HL-60 (cell line): ENCODE data around the gene CALB2.

Experiments used
- DNase-seq, 2 experiments: peaks; one replicate each; pipeline ENCODE4 v3.0.0-alpha.2; 2010 to 2020; ENCODE audit warnings: low read depth in 1 of 2, low spot score in 1 of 2
- H3K27ac ChIP-seq: fragments of 250-450 bp; sonication (Bioruptor Pico); replicated peaks from 2 replicates; pipeline ENCODE4 v1.5.1; 2020; ENCODE audit warnings: mild to moderate bottlenecking, moderate library complexity
- H3K27me3 ChIP-seq: fragments of 250-450 bp; sonication (Bioruptor Pico); 2 replicates; pipeline ENCODE4 v1.5.1; 2021; ENCODE audit warnings: mild to moderate bottlenecking, moderate library complexity; ENCODE audit not compliant: insufficient read depth, poor library complexity, severe bottlenecking
- H3K4me3 ChIP-seq: replicated peaks from 2 replicates; pipeline ENCODE4 v1.5.1; 2011; ENCODE audit warnings: mild to moderate bottlenecking, control low read depth, low read length; ENCODE audit not compliant: insufficient read depth
- GABPA ChIP-seq: IDR thresholded peaks from 2 replicates; pipeline ENCODE4 v1.6.1; 2012; ENCODE audit warnings: low read depth
- POLR2AphosphoS5 ChIP-seq: IDR thresholded peaks from 2 replicates; pipeline ENCODE4 v1.6.1; 2012; ENCODE audit warnings: low read depth
- SPI1 ChIP-seq: IDR thresholded peaks from 2 replicates; pipeline ENCODE4 v1.6.1; 2012; ENCODE audit warnings: low read depth, mild to moderate bottlenecking, borderline replicate concordance
- TF ChIP-seq, protein P1 (sequence below): IDR thresholded peaks from one replicate; pipeline ENCODE4 v1.5.1; 2011; ENCODE audit warnings: low read length, control low read depth, inconsistent platforms; ENCODE audit not compliant: insufficient read depth
- TF ChIP-seq, protein P2 (sequence below): IDR thresholded peaks from 2 replicates; pipeline ENCODE4 v1.6.1; 2012; ENCODE audit warnings: low read depth; ENCODE audit not compliant: insufficient replicate concordance

Gene CALB2

DNA sequence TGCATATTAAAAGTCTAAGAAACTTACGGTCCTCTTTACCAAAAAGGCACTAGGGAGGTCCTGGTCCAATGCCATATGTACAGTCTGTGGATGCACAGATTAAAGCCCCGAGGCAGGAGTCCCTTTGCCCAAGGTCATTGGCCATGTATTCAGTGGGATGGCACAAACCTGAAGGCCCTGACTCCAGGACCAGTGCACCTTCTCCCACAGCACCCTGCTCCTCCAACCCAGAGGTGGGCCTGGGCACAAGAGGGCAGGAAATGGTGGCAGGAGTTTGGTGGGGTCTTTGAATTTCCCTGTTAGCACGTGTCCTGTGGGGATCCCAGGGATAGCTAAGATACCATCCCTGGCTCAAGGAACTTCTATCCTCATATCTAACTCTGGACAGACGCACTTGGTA, 54.8 kb downstream of the CALB2 start:
- Histone ChIP-seq H3K27me3 (peaks cover 4% of the 10 kb centered on the region), H3K4me3 (no peak overlapping the region), H3K27ac (no peak overlapping the region)
- DNase-seq: no peak
- TF ChIP-seq, protein P1, sequence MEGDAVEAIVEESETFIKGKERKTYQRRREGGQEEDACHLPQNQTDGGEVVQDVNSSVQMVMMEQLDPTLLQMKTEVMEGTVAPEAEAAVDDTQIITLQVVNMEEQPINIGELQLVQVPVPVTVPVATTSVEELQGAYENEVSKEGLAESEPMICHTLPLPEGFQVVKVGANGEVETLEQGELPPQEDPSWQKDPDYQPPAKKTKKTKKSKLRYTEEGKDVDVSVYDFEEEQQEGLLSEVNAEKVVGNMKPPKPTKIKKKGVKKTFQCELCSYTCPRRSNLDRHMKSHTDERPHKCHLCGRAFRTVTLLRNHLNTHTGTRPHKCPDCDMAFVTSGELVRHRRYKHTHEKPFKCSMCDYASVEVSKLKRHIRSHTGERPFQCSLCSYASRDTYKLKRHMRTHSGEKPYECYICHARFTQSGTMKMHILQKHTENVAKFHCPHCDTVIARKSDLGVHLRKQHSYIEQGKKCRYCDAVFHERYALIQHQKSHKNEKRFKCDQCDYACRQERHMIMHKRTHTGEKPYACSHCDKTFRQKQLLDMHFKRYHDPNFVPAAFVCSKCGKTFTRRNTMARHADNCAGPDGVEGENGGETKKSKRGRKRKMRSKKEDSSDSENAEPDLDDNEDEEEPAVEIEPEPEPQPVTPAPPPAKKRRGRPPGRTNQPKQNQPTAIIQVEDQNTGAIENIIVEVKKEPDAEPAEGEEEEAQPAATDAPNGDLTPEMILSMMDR: no peak
- no peak for TF ChIP-seq GABPA

DNA sequence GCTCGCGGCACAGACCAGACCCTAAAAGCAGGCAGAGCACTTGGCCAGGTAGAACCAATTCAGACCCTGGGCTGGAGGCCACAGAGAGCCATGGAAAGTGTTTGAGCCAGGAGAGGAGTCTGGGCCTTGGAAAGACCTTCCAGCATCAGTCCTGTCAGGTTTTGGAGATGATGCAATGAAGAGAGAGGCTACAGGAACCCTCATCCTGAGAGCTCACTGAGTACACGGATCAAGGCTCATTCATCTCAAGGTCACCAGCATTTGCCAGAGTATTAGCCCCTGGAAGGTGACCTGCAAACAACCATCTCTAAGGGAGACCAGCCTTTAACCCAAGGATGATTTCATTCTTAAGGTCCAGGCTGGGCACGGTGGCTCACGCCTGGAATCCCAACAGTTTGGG, 55.5 kb downstream of the CALB2 start:
- Histone ChIP-seq H3K27me3 (peaks cover 4% of the 10 kb centered on the region), H3K4me3 (no peak overlapping the region), H3K27ac (no peak overlapping the region)
- TF ChIP-seq GABPA (no peak), POLR2AphosphoS5 (no peak), SPI1 (no peak)
- TF ChIP-seq, protein P2, sequence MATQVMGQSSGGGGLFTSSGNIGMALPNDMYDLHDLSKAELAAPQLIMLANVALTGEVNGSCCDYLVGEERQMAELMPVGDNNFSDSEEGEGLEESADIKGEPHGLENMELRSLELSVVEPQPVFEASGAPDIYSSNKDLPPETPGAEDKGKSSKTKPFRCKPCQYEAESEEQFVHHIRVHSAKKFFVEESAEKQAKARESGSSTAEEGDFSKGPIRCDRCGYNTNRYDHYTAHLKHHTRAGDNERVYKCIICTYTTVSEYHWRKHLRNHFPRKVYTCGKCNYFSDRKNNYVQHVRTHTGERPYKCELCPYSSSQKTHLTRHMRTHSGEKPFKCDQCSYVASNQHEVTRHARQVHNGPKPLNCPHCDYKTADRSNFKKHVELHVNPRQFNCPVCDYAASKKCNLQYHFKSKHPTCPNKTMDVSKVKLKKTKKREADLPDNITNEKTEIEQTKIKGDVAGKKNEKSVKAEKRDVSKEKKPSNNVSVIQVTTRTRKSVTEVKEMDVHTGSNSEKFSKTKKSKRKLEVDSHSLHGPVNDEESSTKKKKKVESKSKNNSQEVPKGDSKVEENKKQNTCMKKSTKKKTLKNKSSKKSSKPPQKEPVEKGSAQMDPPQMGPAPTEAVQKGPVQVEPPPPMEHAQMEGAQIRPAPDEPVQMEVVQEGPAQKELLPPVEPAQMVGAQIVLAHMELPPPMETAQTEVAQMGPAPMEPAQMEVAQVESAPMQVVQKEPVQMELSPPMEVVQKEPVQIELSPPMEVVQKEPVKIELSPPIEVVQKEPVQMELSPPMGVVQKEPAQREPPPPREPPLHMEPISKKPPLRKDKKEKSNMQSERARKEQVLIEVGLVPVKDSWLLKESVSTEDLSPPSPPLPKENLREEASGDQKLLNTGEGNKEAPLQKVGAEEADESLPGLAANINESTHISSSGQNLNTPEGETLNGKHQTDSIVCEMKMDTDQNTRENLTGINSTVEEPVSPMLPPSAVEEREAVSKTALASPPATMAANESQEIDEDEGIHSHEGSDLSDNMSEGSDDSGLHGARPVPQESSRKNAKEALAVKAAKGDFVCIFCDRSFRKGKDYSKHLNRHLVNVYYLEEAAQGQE: no peak
- DNase-seq: no peak

DNA sequence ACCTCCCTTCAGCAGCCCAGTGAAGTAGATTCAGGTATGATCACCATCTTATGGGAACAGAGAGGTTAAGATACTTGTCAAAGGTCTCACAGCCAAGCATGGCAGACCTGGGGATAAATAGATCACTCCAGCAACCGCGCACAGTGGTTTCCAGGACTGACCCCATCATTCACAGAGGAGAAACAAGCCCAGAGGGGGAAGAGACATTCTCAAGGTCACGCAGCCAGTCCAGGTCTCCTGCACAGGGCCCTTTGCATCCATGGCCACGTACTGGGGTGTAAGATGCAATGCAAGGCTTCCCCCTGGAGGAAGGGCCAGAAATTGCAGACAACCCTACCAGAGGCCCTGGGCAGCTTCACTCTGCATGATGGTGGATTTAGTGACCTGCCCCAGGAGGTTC, 63.4 kb downstream of the CALB2 start:
- DNase-seq: peak in 1 of 2 experiments; percentile 34
- H3K4me3 ChIP-seq: no peak overlapping the region
- no peak overlapping the region for H3K27ac ChIP-seq
- peaks cover 17% of the 10 kb centered on the region for H3K27me3 ChIP-seq
- TF ChIP-seq, protein P2: no peak
- no peak for TF ChIP-seq POLR2AphosphoS5
- no peak for TF ChIP-seq SPI1
- no peak for TF ChIP-seq GABPA
- TF ChIP-seq, protein P1: peak; percentile 40

DNA sequence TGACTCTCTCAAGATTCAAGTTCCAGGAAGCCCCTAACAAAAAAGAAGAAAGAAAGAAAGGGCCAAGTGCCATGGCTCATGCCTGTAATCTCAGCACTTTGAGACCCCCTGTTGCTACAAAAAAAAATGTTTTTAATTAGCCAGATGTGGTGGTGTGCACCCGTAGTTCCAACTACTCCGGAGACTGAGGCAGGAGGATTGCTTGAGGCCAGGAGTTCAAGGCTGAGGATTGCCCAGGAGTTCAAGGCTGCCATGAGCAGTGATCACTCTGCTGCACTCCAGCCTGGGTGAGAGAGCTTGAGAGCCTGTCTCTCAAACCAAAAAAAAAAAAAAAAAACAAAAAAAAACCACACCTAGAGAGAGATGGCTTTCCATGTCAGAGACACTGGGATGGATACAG, 64.5 kb downstream of the CALB2 start:
- TF ChIP-seq, protein P2: no peak
- TF ChIP-seq, protein P1: no peak
- TF ChIP-seq POLR2AphosphoS5 (no peak), SPI1 (no peak), GABPA (no peak)
- Histone ChIP-seq H3K27me3 (peaks cover 21% of the 10 kb centered on the region), H3K4me3 (no peak overlapping the region), H3K27ac (no peak overlapping the region)
- no peak for DNase-seq
